Astrocyte of the cerebellum (primary cell): Measurements from ENCODE around the gene SLC22A23.

Experiments used
- DNase-seq: peaks from one replicate; pipeline ENCODE4 v3.0.0-alpha.2; 2011; ENCODE audit warnings: low read depth
- H3K4me3 ChIP-seq: 2 replicates; pipeline ENCODE4 v1.5.1; 2011; ENCODE audit warnings: mild to moderate bottlenecking, low read depth, low read length, moderate library complexity
- CTCF ChIP-seq: IDR thresholded peaks from 2 replicates; pipeline ENCODE4 v1.5.1; 2012; ENCODE audit warnings: low read length, low read depth, moderate library complexity, mild to moderate bottlenecking; ENCODE audit errors: missing control alignments
- in situ Hi-C: cut with HindIII; loops from 2 replicates; pipeline ENCODE4 v1.10.0; 2017; ENCODE audit warnings: low sequenced_read_pairs

SLC22A23 gene

GRCh38 chr6:3425574-3425973 lies 31.3 kb downstream of the SLC22A23 start:
- TF ChIP-seq CTCF = no peak
- no peak for DNase-seq
- in situ Hi-C loops = loop anchor here (5.0 kb wide), 1 partner anchor 128 kb away; no protein-coding TSS in a partner anchor
- no peak overlapping the region for H3K4me3 ChIP-seq

GRCh38 chr6:3424185-3424927 lies 32.5 kb downstream of the SLC22A23 start:
- DNase-seq = no peak
- H3K4me3 ChIP-seq = no peak overlapping the region
- in situ Hi-C loops = no loop called here
- no peak for TF ChIP-seq CTCF

GRCh38 chr6:3423439-3424184 lies 33.2 kb downstream of the SLC22A23 start:
- DNase-seq = no peak
- no peak for TF ChIP-seq CTCF
- in situ Hi-C loops = no loop called here
- H3K4me3 ChIP-seq = no peak overlapping the region

- DNase-seq = no peak
- H3K4me3 ChIP-seq = no peak overlapping the region
- no peak for TF ChIP-seq CTCF
- in situ Hi-C loops = no loop called here
These were observed 34.3 kb downstream of the SLC22A23 start for GRCh38 chr6:3422435-3423070.

- in situ Hi-C loops = no loop called here
- no peak overlapping the region for H3K4me3 ChIP-seq
- TF ChIP-seq CTCF = no peak
- peak; percentile 74 for DNase-seq
These were observed 34.9 kb downstream of the SLC22A23 start for GRCh38 chr6:3421791-3422434.

- H3K4me3 ChIP-seq = no peak overlapping the region
- in situ Hi-C loops = no loop called here
- DNase-seq = no peak
- TF ChIP-seq CTCF = no peak
These were observed 35.7 kb downstream of the SLC22A23 start for GRCh38 chr6:3421143-3421542.
